ENCODE measurements around the gene LRG1.

- TF ChIP-seq ELK4 (IDR thresholded peaks at IDR 0.05; ENCODE audit: borderline replicate concordance, low read depth, low read length) (no peak), ZNF391 (tag by site-specific recombination; IDR thresholded peaks at IDR 0.05; ENCODE audit: borderline replicate concordance, low read depth) (no peak), CTCF (tag by site-specific recombination; IDR thresholded peaks at IDR 0.05) (no peak), ZNF341 (tag by site-specific recombination; IDR thresholded peaks at IDR 0.05; ENCODE audit: low read depth) (no peak), ZSCAN30 (tag by site-specific recombination; IDR thresholded peaks at IDR 0.05) (no peak), ZNF335 (tag by site-specific recombination; conservative IDR thresholded peaks at IDR 0.05) (no peak), ZBTB21 (tag by site-specific recombination; IDR thresholded peaks at IDR 0.05) (no peak), GFI1B (tag by site-specific recombination; IDR thresholded peaks at IDR 0.05) (no peak), ZBTB11 (tag by site-specific recombination; conservative IDR thresholded peaks at IDR 0.05; ENCODE audit: low read depth) (no peak), INSM2 (tag by site-specific recombination; IDR thresholded peaks at IDR 0.05) (no peak)
Measured at GRCh38 chr19:4516939-4517300, 22.9 kb downstream of the LRG1 start.
